Epithelial cell of alveolus of lung (primary cell): ENCODE data around the gene WDR33. TPM values are rescaled to one million over a fixed set of nuclear protein-coding genes. Genes with fewer than 3 reads are reported as not detected.

Experiments used
- total RNA-seq: library from RNA; depleted of rRNA; stranded (reverse); fragments of >200 nt; gene quantifications from 2 replicates; pipeline ENCODE4 v1.2.1, GENCODE V29; 2015

Gene WDR33
- 16.3 and 26.9 TPM in 2 replicates for total RNA-seq

DNA sequence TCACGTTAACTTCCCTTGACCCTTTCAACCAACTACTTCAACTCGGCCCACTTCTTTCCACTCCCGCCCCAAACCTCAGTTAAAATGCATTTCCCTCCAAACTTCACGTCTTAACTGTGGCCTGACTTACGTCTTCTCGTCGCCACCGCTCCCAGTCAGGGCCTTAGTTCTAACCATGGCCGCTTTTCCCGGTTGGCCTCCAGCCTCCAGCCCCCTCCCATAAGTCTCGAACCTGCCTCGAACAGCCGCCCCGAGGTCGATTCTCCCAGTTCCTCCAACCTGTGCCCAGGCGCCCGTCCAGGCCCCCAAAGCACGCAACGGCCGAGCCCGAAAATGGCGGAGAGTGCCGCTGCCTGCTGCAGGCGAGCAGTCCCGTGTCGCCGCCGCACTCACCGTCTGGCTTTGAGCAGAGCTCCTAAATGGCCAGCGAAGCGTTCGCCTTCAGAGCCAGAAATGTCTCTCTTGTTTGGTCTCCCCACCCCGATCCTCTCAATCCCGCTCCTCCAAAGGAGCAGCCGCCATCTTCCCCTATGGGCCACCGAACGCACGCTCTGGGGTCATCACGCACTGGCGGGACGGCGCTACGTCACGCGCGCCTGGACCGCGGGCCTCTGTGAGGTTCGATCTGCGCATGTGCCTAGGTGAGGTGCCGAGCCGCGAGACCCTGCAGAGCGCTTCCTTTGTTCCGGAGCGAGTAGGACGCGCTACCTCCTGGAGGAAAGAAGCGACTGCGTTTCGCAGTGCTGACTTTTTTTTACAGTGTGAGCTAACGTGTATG, at the start of gene WDR33:
Gene WDR33 (minus strand): TSS at position 553 of the 778 bp plus-strand sequence. CDS start 40,190 bp downstream, outside the sequence.

GRCh38 chr2:127701193-127701650, 109.7 kb downstream of the WDR33 start, which contains the start of gene SFT2D3:
TSS of gene SFT2D3 (plus strand) at chr2:127701497. CDS start at chr2:127701529, 32 bp downstream.

GRCh38 chr2:127675331-127676261, 135.4 kb downstream of the WDR33 start, which contains the start of gene LIMS2:
TSS of gene LIMS2 (minus strand) at chr2:127675530. CDS start at chr2:127675024, 506 bp downstream.

Other genes starting within 250 kb of the WDR33 start
- gene GPR17, start 165.0 kb downstream of the WDR33 start, total RNA-seq = not detected in 2 replicates
- 1.3 TPM in 1 of 2 replicates, not detected in the other for gene LIMS2, start 135.6 kb downstream of the WDR33 start, total RNA-seq
- gene SFT2D3, start 109.7 kb downstream of the WDR33 start, total RNA-seq = 4.8 and 8.5 TPM in 2 replicates
- 11.2 and 17.6 TPM in 2 replicates for gene POLR2D, start 47.0 kb upstream of the WDR33 start, total RNA-seq
- gene AMMECR1L, start 74.8 kb upstream of the WDR33 start, total RNA-seq = 12.7 and 16.9 TPM in 2 replicates
- 8.8 and 13.6 TPM in 2 replicates for gene SAP130, start 216.9 kb upstream of the WDR33 start, total RNA-seq